GM19468 (cell line): Measurements from ENCODE around the gene ECSCR.
A peak's percentile ranks its signal among the peaks of the same experiment; 100 is the strongest.
"Not testable (repeated sequence)": the region's sequence is repeated elsewhere in the genome, so short reads cannot be mapped to it uniquely, and the experiment has no call there.

ENCODE experiments used
- ATAC-seq: cut with Tn5 transposase; IDR thresholded peaks from one replicate; pipeline ENCODE4 v1.9.1; 2021; ENCODE audit warnings: mild to moderate bottlenecking, moderate library complexity, moderate number of reproducible peaks; ENCODE audit not compliant: unreplicated experiment; ENCODE audit errors: extremely low read depth

ECSCR gene

GRCh38 chr5:139451176-139451575, 11.4 kb downstream of the ECSCR start:
- no peak for ATAC-seq

- ATAC-seq = no peak
Observed at GRCh38 chr5:139446956-139447779, 15.4 kb downstream of the ECSCR start.

GRCh38 chr5:139445325-139446170, 17.0 kb downstream of the ECSCR start:
- no peak for ATAC-seq

GRCh38 chr5:139443831-139444453, 18.6 kb downstream of the ECSCR start:
- ATAC-seq = no peak

GRCh38 chr5:139440416-139440815, 22.1 kb downstream of the ECSCR start:
- ATAC-seq = not testable (repeated sequence)

GRCh38 chr5:139439013-139439903, 23.3 kb downstream of the ECSCR start, which contains the start of gene DNAJC18:
Gene DNAJC18 (minus strand): TSS chr5:139439525. CDS start chr5:139439445, 80 bp downstream.
- peak; percentile 63 for ATAC-seq

- ATAC-seq = no peak
Observed at GRCh38 chr5:139438707-139439012, 23.9 kb downstream of the ECSCR start.

GRCh38 chr5:139435676-139436075, 26.9 kb downstream of the ECSCR start:
- ATAC-seq = no peak

- ATAC-seq = no peak
Observed at GRCh38 chr5:139431706-139432105, 30.8 kb downstream of the ECSCR start.

- no peak for ATAC-seq
Observed at GRCh38 chr5:139430015-139430414, 32.5 kb downstream of the ECSCR start.

- ATAC-seq = no peak
Observed at GRCh38 chr5:139426203-139426885, 36.2 kb downstream of the ECSCR start.

- no peak for ATAC-seq
Observed at GRCh38 chr5:139425497-139425896, 37.0 kb downstream of the ECSCR start.

- no peak for ATAC-seq
Observed at GRCh38 chr5:139422307-139422893, 40.1 kb downstream of the ECSCR start.

GRCh38 chr5:139419226-139420192, 43.0 kb downstream of the ECSCR start:
- ATAC-seq = no peak

- no peak for ATAC-seq
Observed at GRCh38 chr5:139418793-139419192, 43.8 kb downstream of the ECSCR start.

- no peak for ATAC-seq
Observed at GRCh38 chr5:139417214-139417613, 45.3 kb downstream of the ECSCR start.

- no peak for ATAC-seq
Observed at GRCh38 chr5:139416651-139417050, 45.9 kb downstream of the ECSCR start.

GRCh38 chr5:139415869-139416268, 46.7 kb downstream of the ECSCR start:
- ATAC-seq = no peak
